ENCODE measurements around the gene KIAA1217.

GRCh38 chr10:24331457-24331856 lies 122.5 kb downstream of the KIAA1217 start:
- TF ChIP-seq CTCF (IDR thresholded peaks at IDR 0.05; ENCODE audit: low read depth, low read length) (no peak), EZH2phosphoT487 (IDR thresholded peaks at IDR 0.05; ENCODE audit: low read depth) (no peak)
